GM23338 (cell line): ENCODE data around the gene CEND1. TPM values are rescaled to one million over a fixed set of nuclear protein-coding genes. Genes with fewer than 3 reads are reported as not detected.

Experiments
- ATAC-seq: fragments of 200-7000 bp; cut with Tn5 transposase; 3 replicates; pipeline ENCODE4 v1.9.1; 2020
- DNase-seq: peaks from one replicate; pipeline ENCODE4 v3.0.0-alpha.2; 2015; ENCODE audit warnings: low spot score
- H2AFZ ChIP-seq: fragments of 200-600 bp; sonication (generic); 2 replicates; pipeline ENCODE4 v1.8.0; 2016; ENCODE audit warnings: antibody characterized with exemption, mild to moderate bottlenecking, moderate library complexity
- H3F3A ChIP-seq: fragments of 200-600 bp; sonication (generic); replicated peaks from 2 replicates; pipeline ENCODE4 v1.8.0; 2017; ENCODE audit warnings: antibody characterized with exemption, mixed run types, low read depth
- H3K27ac ChIP-seq: fragments of 200-600 bp; sonication (generic); 2 replicates; pipeline ENCODE4 v1.6.1; 2016; ENCODE audit warnings: low read depth
- H3K27me3 ChIP-seq: fragments of 200-600 bp; sonication (generic); 2 replicates; pipeline ENCODE4 v1.8.0; 2016; ENCODE audit warnings: mild to moderate bottlenecking, mixed run types, moderate library complexity; ENCODE audit not compliant: insufficient read depth
- H3K36me3 ChIP-seq: fragments of 200-600 bp; sonication (generic); 2 replicates; pipeline ENCODE4 v1.8.0; 2016; ENCODE audit warnings: mild to moderate bottlenecking; ENCODE audit not compliant: insufficient read depth
- H3K4me1 ChIP-seq: fragments of 200-600 bp; sonication (generic); 2 replicates; pipeline ENCODE4 v1.8.0; 2016; ENCODE audit warnings: mild to moderate bottlenecking, moderate library complexity; ENCODE audit not compliant: insufficient read depth
- H3K4me2 ChIP-seq: fragments of 200-600 bp; sonication (generic); 2 replicates; pipeline ENCODE4 v1.7.1; 2017; ENCODE audit warnings: mixed run types
- H3K4me3 ChIP-seq: fragments of 200-600 bp; sonication (generic); 2 replicates; pipeline ENCODE4 v1.6.1; 2016; ENCODE audit warnings: mixed run types
- H3K79me2 ChIP-seq: fragments of 200-600 bp; sonication (generic); replicated peaks from 2 replicates; pipeline ENCODE4 v1.8.0; 2017; ENCODE audit warnings: mild to moderate bottlenecking; ENCODE audit not compliant: insufficient read depth
- H3K9me2 ChIP-seq: fragments of 200-600 bp; sonication (generic); 2 replicates; pipeline ENCODE4 v1.8.0; 2017; ENCODE audit not compliant: insufficient read depth
- H4K20me1 ChIP-seq: fragments of 200-600 bp; sonication (generic); replicated peaks from 2 replicates; pipeline ENCODE4 v1.8.0; 2017; ENCODE audit warnings: mild to moderate bottlenecking; ENCODE audit not compliant: insufficient read depth
- H3K27ac Mint-ChIP-seq: 2 replicates; pipeline ENCODE4 v1.8.0; 2020; ENCODE audit warnings: inconsistent platforms, mild to moderate bottlenecking, moderate library complexity, mixed read lengths
- H3K27me3 Mint-ChIP-seq: 3 replicates; pipeline ENCODE4 v1.8.0; 2022; ENCODE audit warnings: low read depth, mild to moderate bottlenecking, moderate library complexity, mixed read lengths, inconsistent platforms; ENCODE audit not compliant: insufficient read depth, poor library complexity
- H3K36me3 Mint-ChIP-seq: 3 replicates; pipeline ENCODE4 v1.8.0; 2021; ENCODE audit warnings: low read depth, mild to moderate bottlenecking, inconsistent platforms, moderate library complexity, mixed read lengths
- H3K4me1 Mint-ChIP-seq: 3 replicates; pipeline ENCODE4 v1.8.0; 2020; ENCODE audit warnings: mild to moderate bottlenecking, inconsistent platforms, mixed read lengths
- H3K4me3 Mint-ChIP-seq: 3 replicates; pipeline ENCODE4 v1.8.0; 2021; ENCODE audit warnings: moderate library complexity, mild to moderate bottlenecking, inconsistent platforms, mixed read lengths
- H3K9me3 Mint-ChIP-seq: 3 replicates; pipeline ENCODE4 v1.8.0; 2020; ENCODE audit warnings: moderate library complexity, mild to moderate bottlenecking, inconsistent platforms, mixed read lengths
- EZH2 ChIP-seq: fragments of 200-600 bp; sonication (generic); IDR thresholded peaks from one replicate; pipeline ENCODE4 v1.8.0; 2017; ENCODE audit warnings: antibody characterized with exemption, mild to moderate bottlenecking, low read depth; ENCODE audit not compliant: unreplicated experiment
- EZH2phosphoT487 ChIP-seq: fragments of 200-600 bp; sonication (generic); IDR thresholded peaks from one replicate; pipeline ENCODE4 v1.8.1; 2018; ENCODE audit warnings: antibody characterized with exemption; ENCODE audit not compliant: unreplicated experiment
- NANOG ChIP-seq: IDR thresholded peaks from 2 replicates; pipeline ENCODE4 v1.6.1; 2016; ENCODE audit warnings: antibody characterized with exemption, borderline replicate concordance
- REST ChIP-seq: IDR thresholded peaks from one replicate; pipeline ENCODE4 v1.6.1; 2018; ENCODE audit warnings: antibody characterized with exemption; ENCODE audit not compliant: unreplicated experiment
- STAT1 ChIP-seq: IDR thresholded peaks from one replicate; pipeline ENCODE4 v1.6.1; 2016; ENCODE audit warnings: antibody characterized with exemption; ENCODE audit not compliant: unreplicated experiment
- ZNF114 ChIP-seq: fragments of 250-450 bp; sonication (Bioruptor Pico); IDR thresholded peaks from 2 replicates; pipeline ENCODE4 v1.5.0; 2020; ENCODE audit warnings: mild to moderate bottlenecking, moderate library complexity
- ZNF331 ChIP-seq: fragments of 250-450 bp; sonication (Bioruptor Pico); IDR thresholded peaks from 2 replicates; pipeline ENCODE4 v1.5.0; 2020; ENCODE audit warnings: low read depth, mild to moderate bottlenecking, moderate library complexity
- ZNF462 ChIP-seq: fragments of 250-450 bp; sonication (Bioruptor Pico); IDR thresholded peaks from 2 replicates; pipeline ENCODE4 v1.5.0; 2020; ENCODE audit warnings: mild to moderate bottlenecking, moderate library complexity
- polyA plus RNA-seq: library from polyadenylated mRNA; unstranded; fragments of >200 nt; fragmentation: Nextera tagmentation; extraction: Ambion mirVana; gene quantifications from 2 replicates; pipeline ENCODE4 v1.2.1, GENCODE V29; 2016
- total RNA-seq: library from RNA; depleted of rRNA; stranded (reverse); fragments of >200 nt; shearing (Covaris generic); gene quantifications from 2 replicates; pipeline ENCODE4 v1.2.3, GENCODE V29; 2014

Gene CEND1
- total and polyA plus RNA-seq, 2 experiments from 2014 or later: 4.8 to 5.5 TPM

- TF ChIP-seq EZH2 (no peak), ZNF462 (no peak)
Observed at GRCh38 chr11:794013-794765, 4.3 kb upstream of the CEND1 start (continued).

GRCh38 chr11:793556-793955 lies 3.7 kb upstream of the CEND1 start:
- Mint-ChIP-seq H3K4me3 (no peak overlapping the region), H3K27ac (no peak overlapping the region), H3K27me3 (peaks cover 15% of the 10 kb centered on the region), H3K9me3 (no peaks in the 10 kb centered on the region), H3K4me1 (peaks cover 29% of the 10 kb centered on the region), H3K36me3 (peaks cover 6% of the 10 kb centered on the region; the same call in 1 of the 3 replicates)
- ATAC-seq (no peak), DNase-seq (no peak)
- Histone ChIP-seq H3K9me2 (no peaks in the 10 kb centered on the region), H3F3A (peaks cover 19% of the 10 kb centered on the region), H2AFZ (no peak overlapping the region), H3K4me1 (peaks cover 23% of the 10 kb centered on the region; the same call in 1 of the 2 replicates), H3K4me3 (no peak overlapping the region), H3K79me2 (no peaks in the 10 kb centered on the region; the same call in 1 of the 2 replicates), H4K20me1 (peaks cover 3% of the 10 kb centered on the region; the same call in 1 of the 2 replicates), H3K36me3 (no peaks in the 10 kb centered on the region), H3K27ac (no peak overlapping the region), H3K4me2 (no peak overlapping the region), H3K27me3 (no peaks in the 10 kb centered on the region)
- TF ChIP-seq EZH2phosphoT487 (no peak), NANOG (no peak), REST (no peak), ZNF114 (CRISPR knock-in tag) (no peak), EZH2 (no peak), STAT1 (no peak), ZNF331 (CRISPR knock-in tag) (no peak)
